ENCODE measurements around the gene RAP1GAP. TPM values are rescaled to one million over a fixed set of nuclear protein-coding genes. Genes with fewer than 3 reads are reported as not detected.

RAP1GAP gene
- total and polyA plus RNA-seq, 9 of the 15 experiments (the other 6 are each of a cell fraction or from before 2014, with no cell fraction given) = 0.29 to 30.2 (median 19.2) TPM

GRCh38 chr1:21573475-21573874 is 95.7 kb downstream of the RAP1GAP start:
- no TSS peak for BruUV-seq (replicated peaks)
- FAIRE-seq = no peak
- in situ Hi-C loops (cut with MboI) = no loop called here

More at GRCh38 chr1:21573475-21573874, 95.7 kb downstream of the RAP1GAP start:
- H3K36me3 ChIP-seq (ENCODE audit: control insufficient read depth, insufficient read depth, low read length) = no peaks in the 10 kb centered on the region
- TF ChIP-seq TCF7L2 (IDR thresholded peaks at IDR 0.05; ENCODE audit: low read depth, low read length) (no peak), E2F6 (IDR thresholded peaks at IDR 0.05; ENCODE audit: borderline replicate concordance in 1 of 2, extremely low read depth in 1 of 2, insufficient read depth in 1 of 2, insufficient read length in 1 of 2, low read depth in 1 of 2, low read length in 1 of 2, poor library complexity in 1 of 2, severe bottlenecking in 1 of 2) (peak in 1 of 2 experiments; percentile 2)
- intact Hi-C loops (cut with micrococcal nuclease) = loop anchor here (10.0 kb wide), 1 partner anchor 199 kb away; no protein-coding TSS in a partner anchor
- peaks cover 4% of the 10 kb centered on the region; the same call in 1 of the 2 replicates for H4K20me1 ChIP-seq (replicated peaks; ENCODE audit: control insufficient read depth, insufficient read depth, low read length)
- H3K4me1 ChIP-seq (replicated peaks in 1 of 2; ENCODE audit: control insufficient read depth in 2 of 2, insufficient read depth in 2 of 2, low read length in 2 of 2) = peaks cover 4 to 30% of the 10 kb centered on the region in 2 experiments; a peak in 4 of 5 replicates
- H3K9me1 ChIP-seq (ENCODE audit: control insufficient read depth, insufficient read depth, low read length) = no peaks in the 10 kb centered on the region
- no peak overlapping the region for H2AFZ ChIP-seq (ENCODE audit: low read depth, low read length)
- peaks cover 0 to 25% of the 10 kb centered on the region in 2 experiments; a peak in 1 of 5 replicates for H3K27me3 ChIP-seq (ENCODE audit: control insufficient read depth in 2 of 2, insufficient read depth in 2 of 2, low read length in 2 of 2)
- CTCF ChIA-PET (ENCODE audit: low intra/inter-chr PET ratio) = interaction anchor here (3.5 kb wide), 1 partner anchor 203 kb away, joined by 27 read pairs; no protein-coding TSS in a partner anchor
- no peak overlapping the region for H3K27ac ChIP-seq (ENCODE audit: extremely low read depth, low read depth, low read length)
- WGBS (ENCODE audit: insufficient coverage, low coverage, missing lambda C conversion rate) = 36% methylated on average over 11 of the region's 11 CpGs
- no peak overlapping the region for H3K4me2 ChIP-seq (ENCODE audit: insufficient read depth, low read length)
- POLR2A ChIA-PET = interaction anchor here (0.7 to 0.8 kb wide), 2 partner anchors 10 to 13 kb away, joined by 3 to 4 read pairs; no protein-coding TSS in a partner anchor
- H3K79me2 ChIP-seq (ENCODE audit: control insufficient read depth, insufficient read depth, low read length) = no peaks in the 10 kb centered on the region
- H3K4me3 ChIP-seq = no peak overlapping the region
- no peak overlapping the region for H3K9ac ChIP-seq (ENCODE audit: insufficient read depth in 1 of 2, low read depth in 2 of 2, low read length in 2 of 2)
- DNase-seq (ENCODE audit: extremely low read depth in 1 of 4, low spot score in 3 of 4) (no peak), ATAC-seq (no peak)
- no peaks in the 10 kb centered on the region for H3K9me3 ChIP-seq (replicated peaks; ENCODE audit: control insufficient read depth, insufficient read depth, low read depth, low read length)

Data from K562 (cell line).